Small intestine (tissue), 7 donors: ENCODE results near the gene CCND2. TPM values are rescaled to one million over a fixed set of nuclear protein-coding genes. Genes with fewer than 3 reads are reported as not detected.
"Not testable (repeated sequence)": the region's sequence is repeated elsewhere in the genome, so short reads cannot be mapped to it uniquely, and the experiment has no call there.

Experiments used
- DNase-seq, 2 donors: peaks; one replicate each; pipeline versions ENCODE4 v3.0.0 to v3.0.0-alpha.2; 2013
- FAIRE-seq: peaks from 2 replicates; lab custom pipeline; 2012; peaks lifted over from hg19 to GRCh38; lab: Jason Lieb, UNC
- H3K27ac ChIP-seq, 3 donors: one replicate each; pipeline ENCODE4 v1.5.1; 2013; ENCODE audit warnings: low read length in 2 of 3, mild to moderate bottlenecking in 2 of 3, control low read depth in 1 of 3, inconsistent platforms in 1 of 3, low read depth in 1 of 3, moderate library complexity in 1 of 3
- H3K27me3 ChIP-seq, 3 donors: one replicate each; pipeline ENCODE4 v1.6.1; 2013; ENCODE audit warnings: low read length in 3 of 3, inconsistent platforms in 1 of 3; ENCODE audit not compliant: control insufficient read depth in 3 of 3, insufficient read depth in 3 of 3
- H3K36me3 ChIP-seq, 3 donors: one replicate each; pipeline ENCODE4 v1.6.1; 2013; ENCODE audit warnings: low read length in 3 of 3, inconsistent platforms in 1 of 3, low read depth in 1 of 3, mild to moderate bottlenecking in 1 of 3, moderate library complexity in 1 of 3; ENCODE audit not compliant: control insufficient read depth in 3 of 3, insufficient read depth in 2 of 3
- H3K4me1 ChIP-seq, 3 donors: one replicate each; pipeline ENCODE4 v1.6.1; 2013; ENCODE audit warnings: low read length in 2 of 3, inconsistent platforms in 1 of 3, low read depth in 1 of 3, mild to moderate bottlenecking in 1 of 3, moderate library complexity in 1 of 3; ENCODE audit not compliant: control insufficient read depth in 3 of 3, insufficient read depth in 2 of 3
- H3K4me3 ChIP-seq, 3 donors: one replicate each; pipeline ENCODE4 v1.5.1; 2013; ENCODE audit warnings: low read length in 3 of 3, control low read depth in 1 of 3, inconsistent platforms in 1 of 3, low read depth in 1 of 3, mild to moderate bottlenecking in 1 of 3, moderate library complexity in 1 of 3
- H3K9me3 ChIP-seq, 2 donors: one replicate each; pipeline ENCODE4 v1.6.1; 2013; ENCODE audit warnings: low read depth in 1 of 2, low read length in 1 of 2; ENCODE audit not compliant: control insufficient read depth in 2 of 2, insufficient read depth in 1 of 2
- WGBS, 3 donors: extraction: QIAGEN DNeasy Blood & Tissue Kit; methylation state at CpG; one replicate each; pipeline ENCODE4 v1.1.7; 2013; 5-methylcytosine and 5-hydroxymethylcytosine counted together
- polyA plus RNA-seq, 4 donors: library from polyadenylated mRNA; stranded (reverse) in 3 of 4; unstranded in 1 of 4; fragments of 200-250 nt in 3 of 4; fragments of 120-200 nt in 1 of 4; gene quantifications; one replicate each; pipeline versions ENCODE4 v1.2.1 to v1.2.3, GENCODE V29; 2013
- donor health status: healthy with polysubstance abuse.
- donor health status: control.
- donor health status: control.
- donor health status: Bipolar disorder and iron deficiency.
- donor health status: healthy.

Gene CCND2
- polyA plus RNA-seq, 4 donors: 5.6 to 101 (median 22.0) TPM

- Histone ChIP-seq H3K4me3 (no peak overlapping the region), H3K9me3 (peaks cover 0 to 4% of the 10 kb centered on the region in 2 donors), H3K36me3 (no peaks in the 10 kb centered on the region), H3K27me3 (no peaks in the 10 kb centered on the region), H3K27ac (no peak overlapping the region), H3K4me1 (no peaks in the 10 kb centered on the region)
- no peak for FAIRE-seq
- DNase-seq: no peak
- WGBS, 3 donors: 78 to 92% (median 90%) methylated on average over 4 of the region's 4 CpGs
Measured at GRCh38 chr12:4239746-4240145, 33.8 kb upstream of the CCND2 start.

- no peaks in the 10 kb centered on the region for H3K4me1 ChIP-seq
- no peak overlapping the region for H3K27ac ChIP-seq
- DNase-seq (peak; percentile 23 to 32), FAIRE-seq (no peak)
- no peaks in the 10 kb centered on the region for H3K36me3 ChIP-seq
- no peak overlapping the region for H3K4me3 ChIP-seq
- WGBS, 3 donors: 49 to 65% (median 63%) methylated on average over 5 of the region's 5 CpGs
- peaks cover 0 to 4% of the 10 kb centered on the region in 2 donors for H3K9me3 ChIP-seq
- H3K27me3 ChIP-seq: no peaks in the 10 kb centered on the region
Measured at GRCh38 chr12:4240161-4240783, 33.3 kb upstream of the CCND2 start.

GRCh38 chr12:4240981-4241380 is 32.6 kb upstream of the CCND2 start:
- WGBS, 3 donors: 86 to 96% (median 96%) methylated on average over 2 to 5 of the region's 5 CpGs

GRCh38 chr12:4241592-4241991 is 32.0 kb upstream of the CCND2 start:
- Histone ChIP-seq H3K36me3 (no peaks in the 10 kb centered on the region), H3K4me3 (no peak overlapping the region), H3K4me1 (no peaks in the 10 kb centered on the region), H3K27ac (no peak overlapping the region), H3K27me3 (no peaks in the 10 kb centered on the region), H3K9me3 (peaks cover 0 to 4% of the 10 kb centered on the region in 2 donors)
- DNase-seq (no peak), FAIRE-seq (no peak)
- WGBS, 3 donors: 78 to 83% (median 82%) methylated on average over 4 of the region's 4 CpGs

More at GRCh38 chr12:4240981-4241380, 32.6 kb upstream of the CCND2 start:
- Histone ChIP-seq H3K27ac (no peak overlapping the region), H3K9me3 (peaks cover 0 to 4% of the 10 kb centered on the region in 2 donors), H3K27me3 (no peaks in the 10 kb centered on the region), H3K4me1 (no peaks in the 10 kb centered on the region), H3K36me3 (no peaks in the 10 kb centered on the region), H3K4me3 (no peak overlapping the region)
- FAIRE-seq (no peak), DNase-seq (no peak)

GRCh38 chr12:4242595-4242994 is 31.0 kb upstream of the CCND2 start:
- Histone ChIP-seq H3K36me3 (no peaks in the 10 kb centered on the region), H3K27ac (no peak overlapping the region), H3K4me1 (no peaks in the 10 kb centered on the region), H3K27me3 (no peaks in the 10 kb centered on the region), H3K4me3 (no peak overlapping the region), H3K9me3 (peaks cover 0 to 4% of the 10 kb centered on the region in 2 donors)
- FAIRE-seq: no peak
- WGBS, 3 donors: 75 to 84% (median 79%) methylated on average over 10 of the region's 10 CpGs
- no peak for DNase-seq

GRCh38 chr12:4243091-4243490 is 30.5 kb upstream of the CCND2 start:
- Histone ChIP-seq H3K27me3 (no peaks in the 10 kb centered on the region), H3K9me3 (peaks cover 0 to 4% of the 10 kb centered on the region in 2 donors), H3K4me1 (no peaks in the 10 kb centered on the region), H3K36me3 (no peaks in the 10 kb centered on the region), H3K27ac (no peak overlapping the region), H3K4me3 (no peak overlapping the region)
- 59 to 72% (median 65%) methylated on average over 7 of the region's 7 CpGs for WGBS, 3 donors
- no peak for FAIRE-seq
- no peak for DNase-seq

- not testable (repeated sequence) for FAIRE-seq, H3K27ac ChIP-seq
Measured at GRCh38 chr12:4243491-4244100, 30.0 kb upstream of the CCND2 start.

GRCh38 chr12:4244868-4245267 is 28.7 kb upstream of the CCND2 start:
- DNase-seq (no peak), FAIRE-seq (no peak)
- H3K27ac ChIP-seq: no peak overlapping the region
- 71 to 86% (median 82%) methylated on average over 9 of the region's 9 CpGs for WGBS, 3 donors
- no peak overlapping the region for H3K4me3 ChIP-seq
- no peaks in the 10 kb centered on the region for H3K4me1 ChIP-seq
- H3K27me3 ChIP-seq: no peaks in the 10 kb centered on the region
- no peaks in the 10 kb centered on the region for H3K36me3 ChIP-seq
- H3K9me3 ChIP-seq: no peaks in the 10 kb centered on the region

More at GRCh38 chr12:4243491-4244100, 30.0 kb upstream of the CCND2 start:
- H3K4me1 ChIP-seq, DNase-seq, H3K27me3 ChIP-seq, H3K4me3 ChIP-seq, H3K36me3 ChIP-seq, H3K9me3 ChIP-seq: not testable (repeated sequence)
- 94 to 95% (median 94%) methylated on average over 32 to 43 of the region's 43 CpGs for WGBS, 3 donors
